H9 (cell line): ENCODE results near the gene VEGFA. TPM values are rescaled to one million over a fixed set of nuclear protein-coding genes. Genes with fewer than 3 reads are reported as not detected.

ENCODE experiments used
- DNase-seq: peaks from one replicate; pipeline ENCODE4 v3.0.0-alpha.2; 2017
- H2AFZ ChIP-seq: one replicate; pipeline ENCODE4 v1.6.1; 2013; ENCODE audit warnings: mild to moderate bottlenecking, low read length, control low read depth, moderate library complexity
- H2AK5ac ChIP-seq: 2 replicates; pipeline ENCODE4 v1.6.1; 2013; ENCODE audit warnings: low read length, control low read depth, mixed read lengths; ENCODE audit not compliant: insufficient read length
- H2BK120ac ChIP-seq: one replicate; pipeline ENCODE4 v1.6.1; 2013; ENCODE audit warnings: low read depth, mild to moderate bottlenecking, low read length, control low read depth, inconsistent platforms; ENCODE audit not compliant: poor library complexity, severe bottlenecking
- H2BK12ac ChIP-seq: 2 replicates; pipeline ENCODE4 v1.6.1; 2013; ENCODE audit warnings: low read length, control low read depth, mixed read lengths, low read depth; ENCODE audit not compliant: insufficient read length
- H2BK15ac ChIP-seq: 2 replicates; pipeline ENCODE4 v1.6.1; 2013; ENCODE audit warnings: low read depth, low read length, control low read depth
- H2BK20ac ChIP-seq: one replicate; pipeline ENCODE4 v1.6.1; 2013; ENCODE audit warnings: low read depth, mild to moderate bottlenecking, low read length, control low read depth, inconsistent platforms; ENCODE audit not compliant: poor library complexity, severe bottlenecking
- H2BK5ac ChIP-seq: 2 replicates; pipeline ENCODE4 v1.6.1; 2013; ENCODE audit warnings: low read length, control low read depth, mixed read lengths; ENCODE audit not compliant: insufficient read length
- H3K14ac ChIP-seq: 2 replicates; pipeline ENCODE4 v1.6.1; 2013; ENCODE audit warnings: low read length, control low read depth; ENCODE audit not compliant: insufficient read depth
- H3K18ac ChIP-seq: 2 replicates; pipeline ENCODE4 v1.6.1; 2013; ENCODE audit warnings: low read depth, mild to moderate bottlenecking, mixed read lengths, low read length, control low read depth; ENCODE audit not compliant: insufficient read length
- H3K23ac ChIP-seq: 2 replicates; pipeline ENCODE4 v1.6.1; 2013; ENCODE audit warnings: low read length, control low read depth, mixed read lengths, low read depth; ENCODE audit not compliant: insufficient read length
- H3K23me2 ChIP-seq: 2 replicates; pipeline ENCODE4 v1.6.1; 2013; ENCODE audit warnings: low read depth, mild to moderate bottlenecking, mixed read lengths, low read length, control low read depth; ENCODE audit not compliant: insufficient read length, poor library complexity, severe bottlenecking
- H3K27ac ChIP-seq: 2 replicates; pipeline ENCODE4 v1.5.1; 2013; ENCODE audit warnings: low read length, control low read depth, mixed read lengths, low read depth; ENCODE audit not compliant: insufficient read length
- H3K27me3 ChIP-seq: 2 replicates; pipeline ENCODE4 v1.6.1; 2013; ENCODE audit warnings: low read length, control low read depth, inconsistent platforms; ENCODE audit not compliant: insufficient read depth
- H3K4ac ChIP-seq: 2 replicates; pipeline ENCODE4 v1.6.1; 2013; ENCODE audit warnings: low read depth, mild to moderate bottlenecking, control low read depth, inconsistent platforms, low read length, moderate library complexity
- H3K4me1 ChIP-seq: 2 replicates; pipeline ENCODE4 v1.6.1; 2013; ENCODE audit warnings: low read length, control low read depth, inconsistent platforms; ENCODE audit not compliant: insufficient read depth
- H3K4me2 ChIP-seq: 2 replicates; pipeline ENCODE4 v1.6.1; 2013; ENCODE audit warnings: low read length, control low read depth, mixed read lengths; ENCODE audit not compliant: insufficient read length, insufficient read depth
- H3K56ac ChIP-seq: 2 replicates; pipeline ENCODE4 v1.6.1; 2013; ENCODE audit warnings: low read depth, mild to moderate bottlenecking, mixed read lengths, low read length, control low read depth; ENCODE audit not compliant: insufficient read length
- H3K79me1 ChIP-seq: 2 replicates; pipeline ENCODE4 v1.6.1; 2013; ENCODE audit warnings: low read depth, mild to moderate bottlenecking, moderate library complexity, low read length, control low read depth, inconsistent platforms; ENCODE audit not compliant: insufficient read depth, poor library complexity, severe bottlenecking
- H3K79me2 ChIP-seq: 2 replicates; pipeline ENCODE4 v1.6.1; 2013; ENCODE audit warnings: low read length, control low read depth, inconsistent platforms; ENCODE audit not compliant: insufficient read depth
- H3K9ac ChIP-seq: 2 replicates; pipeline ENCODE4 v1.6.1; 2013; ENCODE audit warnings: low read length, control low read depth, mixed read lengths; ENCODE audit not compliant: insufficient read length; ENCODE audit errors: extremely low read depth
- H3K9me3 ChIP-seq: one replicate; pipeline ENCODE4 v1.6.1; 2013; ENCODE audit warnings: low read depth, low read length, inconsistent platforms; ENCODE audit not compliant: control insufficient read depth
- H3T11ph ChIP-seq: one replicate; pipeline ENCODE4 v1.6.1; 2013; ENCODE audit warnings: mild to moderate bottlenecking, low read length, control low read depth, inconsistent platforms
- H4K20me1 ChIP-seq: one replicate; pipeline ENCODE4 v1.6.1; 2013; ENCODE audit not compliant: control insufficient read depth, insufficient read length, insufficient read depth
- H4K5ac ChIP-seq: 2 replicates; pipeline ENCODE4 v1.6.1; 2013; ENCODE audit warnings: low read depth, mild to moderate bottlenecking, mixed read lengths, low read length, control low read depth; ENCODE audit not compliant: insufficient read length
- H4K8ac ChIP-seq: replicated peaks from 2 replicates; pipeline ENCODE4 v1.6.1; 2013; ENCODE audit warnings: low read length, control low read depth, mixed read lengths, low read depth; ENCODE audit not compliant: insufficient read length
- H4K91ac ChIP-seq: 2 replicates; pipeline ENCODE4 v1.6.1; 2013; ENCODE audit warnings: low read depth, mild to moderate bottlenecking, moderate library complexity, mixed read lengths, low read length, control low read depth; ENCODE audit not compliant: insufficient read length
- H3K27ac Mint-ChIP-seq, 3 experiments: 2 replicates in 2 of 3; 3 replicates in 1 of 3; pipeline ENCODE4 v1.8.0; 2020 to 2021; ENCODE audit warnings: mixed read lengths in 3 of 3, mild to moderate bottlenecking in 1 of 3, moderate library complexity in 1 of 3
- H3K27me3 Mint-ChIP-seq: 2 replicates; pipeline ENCODE4 v1.8.0; 2021; ENCODE audit warnings: low read depth, mild to moderate bottlenecking, moderate library complexity, mixed read lengths
- H3K36me3 Mint-ChIP-seq, 3 experiments: 2 replicates in 2 of 3; 3 replicates in 1 of 3; pipeline ENCODE4 v1.8.0; 2020 to 2021; ENCODE audit warnings: low read depth in 3 of 3, mixed read lengths in 3 of 3; ENCODE audit not compliant: insufficient read depth in 1 of 3
- H3K4me1 Mint-ChIP-seq, 2 experiments: 2 replicates each; pipeline ENCODE4 v1.8.0; 2020; ENCODE audit warnings: mixed read lengths in 2 of 2
- H3K4me3 Mint-ChIP-seq, 2 experiments: 2 replicates in 1 of 2; 3 replicates in 1 of 2; pipeline ENCODE4 v1.8.0; 2020 to 2021; ENCODE audit warnings: mild to moderate bottlenecking in 2 of 2, mixed read lengths in 2 of 2, moderate library complexity in 1 of 2
- H3K9me3 Mint-ChIP-seq, 2 experiments: 2 replicates in 1 of 2; 3 replicates in 1 of 2; pipeline ENCODE4 v1.8.0; 2020; ENCODE audit warnings: mild to moderate bottlenecking in 2 of 2, mixed read lengths in 2 of 2, moderate library complexity in 1 of 2
- WGBS: extraction: QIAGEN DNeasy Blood & Tissue Kit; methylation state at CpG from one replicate; pipeline ENCODE4 v1.1.7; 2013; ENCODE audit warnings: missing lambda C conversion rate, low lambda C conversion rate, mixed read lengths; ENCODE audit not compliant: insufficient read length; ENCODE audit errors: extremely low coverage; 5-methylcytosine and 5-hydroxymethylcytosine counted together
- total RNA-seq: library from RNA; stranded (reverse); gene quantifications from 2 replicates; pipeline ENCODE4 v1.2.1, GENCODE V29; 2021
- TF ChIP-seq, protein P1 (sequence below): fragments of 200-600 bp; sonication (generic); conservative IDR thresholded peaks from 3 replicates; pipeline ENCODE4 v1.8.0; 2021; ENCODE audit warnings: antibody characterized with exemption, mild to moderate bottlenecking

The VEGFA gene
- total RNA-seq, 1 experiment from 2014 or later: 47.9 TPM

DNA sequence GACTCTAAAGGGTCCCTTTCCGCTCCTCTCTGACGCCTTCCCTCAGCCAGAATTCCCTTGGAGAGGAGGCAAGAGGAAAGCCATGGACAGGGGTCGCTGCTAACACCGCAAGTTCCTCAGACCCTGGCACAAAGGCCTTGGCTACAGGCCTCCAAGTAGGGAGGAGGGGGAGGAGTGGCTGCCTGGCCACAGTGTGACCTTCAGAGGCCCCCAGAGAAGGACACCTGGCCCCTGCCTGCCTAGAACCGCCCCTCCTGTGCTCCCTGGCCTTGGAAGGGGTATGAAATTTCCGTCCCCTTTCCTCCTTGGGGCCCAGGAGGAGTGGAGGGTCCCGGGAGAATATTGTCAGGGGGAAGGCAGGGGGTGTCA is 2.7 kb downstream of the VEGFA start:
- Histone ChIP-seq H3T11ph (no peak overlapping the region), H4K5ac (peak overlapping the region; percentile 65), H2BK5ac (no peak overlapping the region), H3K4ac (no peak overlapping the region), H4K20me1 (no peaks in the 10 kb centered on the region), H3K79me1 (no peaks in the 10 kb centered on the region), H2BK120ac (no peak overlapping the region), H3K4me1 (peaks cover 5% of the 10 kb centered on the region; the same call in 1 of the 2 replicates), H4K8ac (no peak overlapping the region), H3K56ac (no peak overlapping the region), H2BK20ac (no peak overlapping the region), H4K91ac (peak overlapping the region; percentile 91), H3K23me2 (peaks cover 19% of the 10 kb centered on the region), H3K23ac (no peak overlapping the region), H3K9me3 (no peaks in the 10 kb centered on the region), H3K9ac (peak overlapping the region; percentile 83), H3K4me2 (peak overlapping the region; percentile 93), H2BK12ac (no peak overlapping the region), H3K14ac (peak overlapping the region; percentile 94; the same call in 1 of the 2 replicates), H2AFZ (no peak overlapping the region), H2BK15ac (no peak overlapping the region), H3K27ac (no peak overlapping the region), H3K79me2 (peaks cover 3% of the 10 kb centered on the region; the same call in 1 of the 2 replicates), H3K27me3 (no peaks in the 10 kb centered on the region), H2AK5ac (no peak overlapping the region), H3K18ac (peak overlapping the region; percentile 93)
- DNase-seq: peak; percentile 73
- H3K27ac Mint-ChIP-seq: peak overlapping the region; percentile 73 to 98 (median 88); a peak in 4 of 7 replicates
- H3K27me3 Mint-ChIP-seq: no peaks in the 10 kb centered on the region
- peaks cover 11 to 21% (median 13%) of the 10 kb centered on the region in 3 experiments for H3K36me3 Mint-ChIP-seq
- no peaks in the 10 kb centered on the region; a peak in 1 of 5 replicates for H3K9me3 Mint-ChIP-seq
- TF ChIP-seq, protein P1, sequence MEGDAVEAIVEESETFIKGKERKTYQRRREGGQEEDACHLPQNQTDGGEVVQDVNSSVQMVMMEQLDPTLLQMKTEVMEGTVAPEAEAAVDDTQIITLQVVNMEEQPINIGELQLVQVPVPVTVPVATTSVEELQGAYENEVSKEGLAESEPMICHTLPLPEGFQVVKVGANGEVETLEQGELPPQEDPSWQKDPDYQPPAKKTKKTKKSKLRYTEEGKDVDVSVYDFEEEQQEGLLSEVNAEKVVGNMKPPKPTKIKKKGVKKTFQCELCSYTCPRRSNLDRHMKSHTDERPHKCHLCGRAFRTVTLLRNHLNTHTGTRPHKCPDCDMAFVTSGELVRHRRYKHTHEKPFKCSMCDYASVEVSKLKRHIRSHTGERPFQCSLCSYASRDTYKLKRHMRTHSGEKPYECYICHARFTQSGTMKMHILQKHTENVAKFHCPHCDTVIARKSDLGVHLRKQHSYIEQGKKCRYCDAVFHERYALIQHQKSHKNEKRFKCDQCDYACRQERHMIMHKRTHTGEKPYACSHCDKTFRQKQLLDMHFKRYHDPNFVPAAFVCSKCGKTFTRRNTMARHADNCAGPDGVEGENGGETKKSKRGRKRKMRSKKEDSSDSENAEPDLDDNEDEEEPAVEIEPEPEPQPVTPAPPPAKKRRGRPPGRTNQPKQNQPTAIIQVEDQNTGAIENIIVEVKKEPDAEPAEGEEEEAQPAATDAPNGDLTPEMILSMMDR: peak; percentile 32; the same call in 1 of the 3 replicates
- peaks cover 36 to 46% of the 10 kb centered on the region in 2 experiments for H3K4me1 Mint-ChIP-seq
- peak overlapping the region; percentile 87 to 94 for H3K4me3 Mint-ChIP-seq
- no CpG with 5 or more reads among the region's 7 CpGs for WGBS
